ENCODE measurements around the gene CAPN5.

CAPN5 gene

DNA sequence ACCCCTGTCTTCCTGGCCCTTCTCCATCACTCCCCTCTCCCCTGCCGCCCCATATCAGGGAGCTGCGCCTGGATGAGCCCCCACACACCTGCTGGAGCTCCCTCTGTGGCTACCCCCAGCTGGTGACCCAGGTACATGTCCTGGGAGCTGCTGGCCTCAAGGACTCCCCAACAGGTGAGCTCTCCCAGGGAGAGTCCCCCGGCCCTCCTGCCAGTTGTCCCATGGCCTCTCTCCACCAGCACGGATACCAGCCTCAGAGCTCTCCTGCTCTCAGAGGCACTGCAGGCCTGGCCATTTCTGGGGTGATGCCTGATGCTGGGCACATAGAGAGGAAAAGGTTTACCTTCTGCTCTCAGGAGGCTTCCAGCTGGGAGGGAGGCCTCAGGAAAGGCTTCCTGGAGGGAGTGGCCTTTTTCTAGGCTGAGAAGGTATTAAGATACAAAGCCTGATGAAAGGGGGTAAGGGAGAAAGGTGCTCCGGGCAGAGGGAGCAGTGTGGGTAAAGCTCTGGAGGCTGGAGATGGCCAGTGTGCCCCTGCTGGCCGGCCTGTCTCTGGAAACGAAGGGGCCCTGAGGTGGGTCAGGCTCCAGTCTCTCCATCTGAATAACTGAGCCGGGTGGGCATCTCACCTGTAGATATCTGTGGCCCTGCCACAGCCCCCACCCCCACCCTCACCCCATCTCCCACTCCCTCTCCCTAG, 55.3 kb downstream of the CAPN5 start:
- no peak for FAIRE-seq

DNA sequence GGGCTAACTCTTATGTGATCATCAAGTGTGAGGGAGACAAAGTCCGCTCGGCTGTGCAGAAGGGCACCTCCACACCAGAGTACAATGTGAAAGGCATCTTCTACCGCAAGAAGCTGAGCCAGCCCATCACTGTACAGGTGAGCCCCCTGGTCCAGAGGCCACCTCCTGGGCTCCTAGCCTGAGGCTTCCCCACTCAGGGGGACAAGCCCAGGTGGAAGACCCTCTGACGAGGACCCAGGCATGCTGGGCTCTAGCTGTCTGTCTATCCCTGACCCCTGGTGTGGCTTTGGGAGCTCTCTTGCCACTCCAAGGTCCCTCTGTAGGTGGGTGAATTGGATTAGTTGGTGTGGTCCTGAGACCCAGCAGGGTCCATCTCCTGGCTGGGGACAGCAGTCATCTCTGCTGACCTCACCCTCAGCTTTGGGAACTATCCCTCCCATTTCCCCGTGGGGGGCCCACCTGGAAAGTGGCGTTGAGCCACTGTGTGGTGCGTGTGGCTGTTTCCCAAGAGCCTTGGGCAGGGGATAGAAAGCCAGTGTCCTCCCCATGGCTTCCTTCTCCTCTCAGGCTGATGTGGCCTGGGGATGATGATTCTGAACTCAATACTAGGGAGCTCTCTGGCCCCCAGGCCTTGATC, 55.9 kb downstream of the CAPN5 start:
- FAIRE-seq: no peak

DNA sequence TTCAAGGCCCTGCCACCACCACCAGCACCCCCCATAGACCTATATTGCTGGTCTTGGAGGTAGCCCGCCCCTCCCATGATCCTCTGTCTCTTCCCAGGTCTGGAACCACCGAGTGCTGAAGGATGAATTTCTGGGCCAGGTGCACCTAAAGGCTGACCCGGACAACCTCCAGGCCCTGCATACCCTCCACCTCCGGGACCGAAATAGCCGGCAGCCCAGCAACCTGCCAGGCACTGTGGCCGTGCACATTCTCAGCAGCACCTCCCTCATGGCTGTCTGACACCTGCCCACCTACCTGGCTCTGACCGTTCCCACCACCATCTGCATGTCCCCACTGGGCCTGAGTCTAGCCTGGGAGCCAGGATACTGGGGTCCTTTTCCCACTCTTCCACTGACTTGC, 56.8 kb downstream of the CAPN5 start:
- no peak for FAIRE-seq

DNA sequence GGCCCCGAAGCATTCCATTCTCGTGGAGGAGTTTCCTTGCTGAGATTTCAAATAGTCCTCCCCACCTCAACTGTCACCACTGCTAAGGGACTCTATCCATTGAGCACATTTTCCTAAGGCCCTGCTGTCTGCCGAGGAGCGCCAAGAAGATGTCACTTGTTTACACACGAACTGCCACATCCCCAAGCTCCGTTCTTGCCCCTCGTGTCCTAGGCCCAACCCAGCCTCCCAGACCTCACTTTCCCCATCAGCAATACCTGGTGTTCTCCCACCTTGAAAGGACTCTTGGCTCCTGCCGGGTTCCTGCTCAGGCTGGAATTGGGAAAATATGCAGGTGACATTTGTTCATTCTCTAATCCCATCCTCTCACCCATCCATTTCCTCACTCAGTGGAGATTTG, 57.3 kb downstream of the CAPN5 start:
- no peak for FAIRE-seq

DNA sequence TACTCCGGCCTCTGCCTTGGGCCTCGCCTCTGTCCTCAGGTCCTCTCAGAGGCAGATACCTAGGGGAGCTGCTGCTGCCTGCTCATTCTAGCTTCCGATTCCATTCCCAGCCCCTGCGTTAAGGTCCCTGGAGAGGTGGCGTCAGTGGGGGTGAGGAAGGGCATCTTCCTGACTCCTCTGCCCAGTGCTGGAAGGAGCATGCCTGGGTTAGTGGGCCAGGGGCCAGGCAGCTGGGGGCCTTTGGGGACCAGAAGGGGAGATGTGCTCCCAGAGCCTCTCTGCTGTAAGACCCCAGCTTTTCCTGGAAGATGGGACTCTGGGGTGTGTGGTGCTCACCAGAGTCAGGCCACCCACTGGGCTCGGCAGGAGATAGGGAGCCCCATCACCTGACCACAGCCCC, 57.7 kb downstream of the CAPN5 start:
- no peak for FAIRE-seq

DNA sequence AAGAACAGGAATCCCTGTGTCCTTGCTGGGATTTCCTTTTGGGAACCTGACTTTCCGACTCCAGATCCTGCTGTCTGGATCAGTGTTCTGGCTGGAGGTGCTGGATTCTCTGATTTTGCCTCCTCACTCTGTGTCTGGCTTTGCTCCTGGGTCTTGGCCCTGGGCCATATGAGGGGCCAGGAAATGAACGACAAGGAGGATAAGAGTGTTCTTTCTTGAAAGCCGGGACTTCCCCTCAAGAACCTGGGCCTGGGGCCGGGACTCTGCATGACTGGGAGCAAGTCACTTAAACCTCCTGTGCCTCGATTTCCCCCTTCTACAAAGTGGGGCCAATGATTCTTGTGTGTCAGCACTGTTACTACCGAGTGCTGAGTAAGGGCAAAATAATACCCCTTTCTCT, 58.4 kb downstream of the CAPN5 start:
- FAIRE-seq: no peak

DNA sequence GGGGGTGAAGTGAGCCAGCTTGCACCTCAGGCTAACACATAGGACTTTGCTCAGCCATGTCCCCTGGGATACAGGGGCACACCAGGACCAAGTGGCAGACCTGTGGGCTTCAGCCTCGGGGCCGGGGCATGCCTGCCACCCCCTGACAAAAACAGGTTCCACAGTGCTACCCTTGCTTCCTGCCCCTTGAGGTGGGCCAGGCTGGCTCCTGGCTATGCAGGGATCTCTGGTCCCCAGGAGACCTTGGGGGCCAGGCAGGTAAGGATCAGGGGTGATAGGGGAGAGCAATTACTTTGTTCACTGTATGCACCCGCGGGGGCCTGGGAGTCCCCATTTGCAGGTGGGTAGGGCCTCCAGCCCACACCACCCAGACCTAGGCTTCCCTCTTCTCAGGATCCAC, 58.9 kb downstream of the CAPN5 start:
- FAIRE-seq: no peak

DNA sequence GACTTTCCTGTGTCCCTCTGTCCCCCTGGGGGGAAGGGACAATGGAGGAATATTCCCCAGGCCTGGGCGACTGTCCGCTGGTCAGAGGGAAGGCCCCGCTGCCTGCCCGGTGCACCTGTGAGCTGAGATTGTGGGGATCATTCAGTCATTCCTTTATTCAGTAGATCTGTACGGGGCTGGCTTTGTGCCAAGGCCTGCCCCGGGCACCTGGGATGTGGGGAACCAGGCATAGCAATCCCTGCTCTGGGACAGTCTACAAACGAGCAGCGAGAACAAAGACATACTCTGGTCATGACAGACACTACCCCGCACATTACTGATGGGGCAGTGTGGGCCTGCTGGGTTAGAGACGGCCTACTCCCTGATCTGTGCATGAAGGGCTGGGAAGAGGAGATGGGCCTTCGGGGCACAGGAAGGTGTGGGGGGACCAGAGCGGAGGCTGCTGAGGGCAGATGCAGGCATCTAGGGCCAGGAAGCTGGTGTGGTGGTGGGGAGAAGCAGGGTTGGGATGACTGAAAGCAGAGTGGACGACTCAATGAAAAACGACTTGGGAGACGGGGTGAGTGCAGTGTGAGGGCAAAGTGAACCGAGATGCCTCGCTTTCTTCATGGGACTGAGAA, 59.5 kb downstream of the CAPN5 start:
- FAIRE-seq: no peak

DNA sequence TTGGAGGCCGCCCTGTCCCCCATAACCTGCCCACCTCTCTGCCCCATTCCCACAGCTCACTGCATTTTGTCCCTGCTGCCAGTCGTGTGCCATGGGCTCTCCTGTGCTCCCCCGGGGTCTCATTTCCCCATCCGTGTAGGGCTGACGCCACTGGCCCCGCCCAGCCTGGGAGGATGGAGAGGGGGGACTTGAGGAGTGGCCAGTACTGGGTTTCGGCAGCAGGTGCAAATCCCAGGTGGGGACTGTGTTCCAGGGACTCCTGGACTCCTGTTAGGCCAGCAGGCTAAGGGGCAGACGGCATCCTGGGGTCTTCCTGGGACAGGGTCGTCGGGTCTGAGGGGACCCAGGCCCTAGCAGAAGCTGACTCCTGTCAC, 60.1 kb downstream of the CAPN5 start:
- no peak for FAIRE-seq

DNA sequence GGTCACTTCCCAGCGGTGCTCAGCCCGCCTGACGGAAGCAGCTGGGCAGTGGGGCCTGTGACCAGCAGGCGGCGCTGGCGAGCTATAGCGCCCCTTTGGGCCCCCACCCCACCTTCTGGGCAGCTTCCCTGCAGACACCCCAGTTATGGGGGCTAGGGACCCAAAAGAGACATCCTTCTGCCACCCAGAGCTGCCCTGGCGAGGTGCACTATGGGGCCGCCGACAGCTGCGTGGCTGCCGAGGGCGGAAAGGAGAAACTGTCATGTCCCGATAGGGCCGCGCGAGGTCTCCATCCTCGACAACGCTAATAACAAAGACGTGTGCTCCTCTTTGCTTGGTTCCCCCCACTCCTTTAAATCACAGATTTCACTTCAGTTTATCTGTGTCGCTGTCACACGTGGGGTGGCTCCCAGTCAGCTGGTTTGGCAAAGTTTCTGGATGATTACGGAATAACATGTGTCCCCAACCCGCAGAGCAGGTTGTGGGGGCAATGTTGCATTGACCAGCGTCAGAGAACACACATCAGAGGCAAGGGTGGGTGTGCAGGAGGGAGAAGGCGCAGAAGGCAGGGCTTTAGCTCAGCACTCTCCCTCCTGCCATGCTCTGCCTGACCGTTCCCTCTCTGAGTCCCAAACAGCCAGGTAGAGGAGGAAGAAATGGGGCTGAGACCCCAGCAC, 60.6 kb downstream of the CAPN5 start:
- FAIRE-seq: no peak

DNA sequence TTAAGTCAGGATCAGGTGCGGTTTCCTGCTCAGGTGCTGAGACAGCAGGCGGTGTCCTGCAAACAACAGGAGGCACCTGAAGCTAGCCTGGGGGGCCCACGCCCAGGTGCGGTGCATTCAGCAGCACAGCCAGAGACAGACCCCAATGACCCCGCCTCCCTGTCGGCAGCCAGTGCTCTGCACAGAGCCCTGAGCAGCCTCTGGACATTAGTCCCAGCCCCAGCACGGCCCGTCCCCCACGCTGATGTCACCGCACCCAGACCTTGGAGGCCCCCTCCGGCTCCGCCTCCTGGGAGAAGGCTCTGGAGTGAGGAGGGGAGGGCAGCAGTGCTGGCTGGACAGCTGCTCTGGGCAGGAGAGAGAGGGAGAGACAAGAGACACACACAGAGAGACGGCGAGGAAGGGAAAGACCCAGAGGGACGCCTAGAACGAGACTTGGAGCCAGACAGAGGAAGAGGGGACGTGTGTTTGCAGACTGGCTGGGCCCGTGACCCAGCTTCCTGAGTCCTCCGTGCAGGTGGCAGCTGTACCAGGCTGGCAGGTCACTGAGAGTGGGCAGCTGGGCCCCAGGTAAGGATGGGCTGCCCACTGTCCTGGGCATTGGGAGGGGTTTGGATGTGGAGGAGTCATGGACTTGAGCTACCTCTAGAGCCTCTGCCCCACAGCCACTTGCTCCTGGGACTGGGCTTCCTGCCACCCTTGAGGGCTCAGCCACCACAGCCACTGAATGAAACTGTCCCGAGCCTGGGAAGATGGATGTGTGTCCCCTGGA, 61.3 kb downstream of the CAPN5 start, which contains the start of gene MYO7A:
Gene MYO7A (plus strand): TSS at position 327 of the 772 bp plus-strand sequence. CDS start 2,389 bp downstream, outside the sequence.
- FAIRE-seq: no peak

DNA sequence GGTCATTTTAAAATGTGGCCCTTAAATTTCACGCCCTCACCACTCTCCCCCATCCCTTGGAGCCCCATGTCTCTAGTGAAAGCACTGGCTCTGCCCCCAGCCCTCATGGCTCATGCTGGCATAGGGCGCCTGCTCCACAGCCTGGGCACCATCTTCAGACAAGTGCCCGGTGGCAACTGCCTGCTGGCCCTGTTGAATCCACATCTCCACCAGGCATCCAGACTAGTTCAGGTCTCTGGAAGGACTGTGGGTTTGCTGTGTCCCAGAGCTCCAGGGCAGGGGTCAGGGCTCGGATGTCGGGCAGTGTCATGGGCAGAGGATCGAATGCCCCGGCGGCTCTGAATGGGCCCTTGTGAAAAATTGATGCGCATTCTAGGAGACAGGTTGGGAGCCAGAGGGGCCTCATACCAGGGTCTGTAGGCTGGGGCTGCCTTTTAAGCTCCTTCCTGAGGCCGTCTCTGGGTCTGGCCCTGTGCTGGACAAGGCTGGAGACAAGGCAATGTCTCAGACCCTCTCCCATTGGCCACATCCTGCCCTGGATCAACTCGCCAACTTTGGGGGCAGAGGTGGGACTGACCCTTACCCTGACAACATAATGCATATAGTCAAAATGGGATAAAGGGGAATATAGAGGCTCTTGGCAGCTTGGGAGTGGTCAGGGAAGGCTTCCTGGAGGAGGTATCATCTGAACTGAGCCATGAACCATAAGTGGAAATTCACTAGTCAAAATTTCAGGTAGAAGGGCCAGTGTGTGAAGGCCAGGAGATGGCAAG, 62.5 kb downstream of the CAPN5 start:
- no peak for FAIRE-seq

DNA sequence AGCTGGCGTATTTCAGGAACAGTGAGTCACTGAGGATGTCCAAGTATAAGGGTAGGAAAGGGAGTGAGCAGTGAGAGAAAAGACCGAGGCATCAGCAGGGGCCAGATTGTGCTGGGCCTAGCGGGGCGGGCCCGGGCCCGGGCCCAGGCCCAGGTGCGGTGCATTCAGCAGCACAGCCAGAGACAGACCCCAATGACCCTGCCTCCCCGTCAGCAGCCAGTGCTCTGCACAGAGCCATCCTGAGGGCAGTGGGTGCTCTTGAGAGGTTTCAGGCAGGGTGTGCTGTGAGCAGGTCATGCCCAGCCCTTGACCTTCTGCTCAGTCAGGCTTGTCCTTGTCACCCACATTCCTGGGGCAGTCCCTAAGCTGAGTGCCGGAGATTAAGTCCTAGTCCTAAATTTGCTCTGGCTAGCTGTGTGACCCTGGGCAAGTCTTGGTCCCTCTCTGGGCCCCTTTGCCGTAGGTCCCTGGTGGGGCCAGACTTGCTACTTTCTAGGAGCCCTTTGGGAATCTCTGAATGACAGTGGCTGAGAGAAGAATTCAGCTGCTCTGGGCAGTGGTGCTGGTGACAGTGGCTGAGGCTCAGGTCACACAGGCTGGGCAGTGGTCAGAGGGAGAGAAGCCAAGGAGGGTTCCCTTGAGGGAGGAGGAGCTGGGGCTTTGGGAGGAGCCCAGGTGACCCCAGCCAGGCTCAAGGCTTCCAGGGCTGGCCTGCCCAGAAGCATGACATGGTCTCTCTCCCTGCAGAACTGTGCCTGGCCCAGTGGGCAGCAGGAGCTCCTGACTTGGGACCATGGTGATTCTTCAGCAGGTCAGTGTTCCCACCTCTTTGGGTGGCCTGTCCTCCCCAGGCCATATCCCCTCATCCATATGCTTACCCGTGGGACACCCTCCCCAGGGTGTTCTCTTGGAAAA, 63.3 kb downstream of the CAPN5 start:
- FAIRE-seq: no peak

DNA sequence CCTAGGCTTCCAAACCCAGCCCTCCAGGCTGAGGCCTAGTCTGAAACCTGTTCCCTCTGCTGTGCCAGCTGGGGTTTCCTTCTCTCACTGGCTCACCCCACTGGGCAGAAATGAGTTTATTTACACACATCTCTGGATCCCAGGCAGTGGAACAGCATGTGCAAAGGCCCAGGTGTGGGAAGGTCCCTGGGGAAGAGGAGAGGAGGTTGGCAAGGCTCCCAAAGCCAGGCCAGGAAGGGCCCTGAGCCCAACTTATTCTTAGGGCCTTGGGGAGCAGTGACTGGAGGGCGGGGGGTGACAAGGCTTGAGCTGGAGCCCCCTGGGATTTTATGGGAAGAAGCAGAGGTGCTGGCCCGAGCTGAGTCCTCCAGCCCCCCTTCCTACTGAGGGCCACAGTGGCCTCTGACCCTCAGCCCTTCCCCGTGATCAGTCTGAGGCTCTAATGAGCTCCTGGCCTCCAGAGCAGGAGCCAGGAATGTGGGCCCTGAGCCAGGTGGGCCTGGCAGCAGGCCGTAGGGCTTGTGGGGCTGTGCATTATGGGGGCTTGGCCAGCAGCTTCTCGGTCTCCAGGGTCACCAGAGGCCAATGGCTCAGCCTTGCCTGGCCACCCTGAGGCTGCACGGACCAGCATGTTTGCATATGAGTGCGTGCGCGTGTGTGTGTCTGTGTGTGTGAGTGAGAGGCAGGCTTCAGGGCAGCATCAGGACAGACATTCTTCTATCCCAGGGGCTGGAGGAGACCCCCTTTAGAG, 64.2 kb downstream of the CAPN5 start:
- no peak for FAIRE-seq

DNA sequence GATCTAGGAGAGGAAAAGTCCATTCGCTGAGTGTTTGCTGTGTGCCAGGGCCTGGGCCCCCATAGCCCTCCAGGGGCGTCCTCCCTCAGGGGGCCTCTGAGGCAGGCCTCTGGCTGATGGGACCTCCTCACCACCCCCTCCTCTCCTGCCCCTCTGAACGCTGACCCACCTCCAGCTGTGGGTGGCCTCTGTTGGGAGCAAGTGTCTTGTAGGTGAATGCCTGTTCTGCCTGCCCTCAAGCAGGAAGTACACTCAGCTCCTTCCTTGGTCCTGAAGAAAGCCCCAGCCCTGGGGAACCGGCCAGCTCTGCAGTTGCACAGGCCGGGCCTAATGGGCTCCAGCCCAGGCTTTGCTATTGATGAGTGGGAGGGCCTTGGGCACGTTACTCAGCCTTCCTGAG, 64.8 kb downstream of the CAPN5 start:
- FAIRE-seq: no peak

DNA sequence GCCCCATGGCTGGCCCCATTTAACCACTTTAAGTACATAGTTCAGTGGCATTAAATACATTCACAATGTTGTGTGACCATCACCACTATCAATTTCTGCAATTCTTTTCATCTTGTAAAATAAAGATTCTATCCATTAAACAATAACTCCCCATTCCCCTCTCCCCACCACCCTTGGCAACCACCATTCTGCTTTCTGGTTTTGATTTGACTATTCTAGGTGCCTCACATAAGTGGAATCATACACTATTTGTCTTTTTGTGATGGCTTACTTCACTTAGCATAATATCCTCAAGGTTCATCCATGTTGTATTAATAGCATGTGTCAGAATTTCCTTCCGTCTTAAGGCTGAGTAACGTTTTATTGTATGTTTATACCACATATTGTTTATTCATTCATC, 68.3 kb downstream of the CAPN5 start:
- FAIRE-seq: no peak

DNA sequence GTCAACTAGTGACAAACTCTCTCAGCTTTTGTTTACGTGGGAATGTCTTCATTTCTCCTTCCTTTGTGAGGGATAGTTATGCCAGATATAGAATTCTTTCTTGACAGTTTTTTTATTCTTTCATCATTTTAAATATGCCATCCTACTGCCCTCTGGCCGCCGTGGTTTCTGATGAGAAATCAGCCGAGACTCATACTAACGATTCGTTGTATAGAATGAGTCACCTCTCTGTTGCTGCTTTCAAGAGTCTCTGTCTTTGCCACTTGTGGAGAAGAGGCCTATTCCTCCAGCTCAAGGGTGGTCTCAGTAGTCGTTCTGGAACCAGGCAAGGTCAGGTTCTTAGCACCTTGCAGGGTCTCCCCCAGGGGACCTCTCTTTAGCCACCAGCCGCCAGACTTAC, 69.3 kb downstream of the CAPN5 start:
- no peak for FAIRE-seq

DNA sequence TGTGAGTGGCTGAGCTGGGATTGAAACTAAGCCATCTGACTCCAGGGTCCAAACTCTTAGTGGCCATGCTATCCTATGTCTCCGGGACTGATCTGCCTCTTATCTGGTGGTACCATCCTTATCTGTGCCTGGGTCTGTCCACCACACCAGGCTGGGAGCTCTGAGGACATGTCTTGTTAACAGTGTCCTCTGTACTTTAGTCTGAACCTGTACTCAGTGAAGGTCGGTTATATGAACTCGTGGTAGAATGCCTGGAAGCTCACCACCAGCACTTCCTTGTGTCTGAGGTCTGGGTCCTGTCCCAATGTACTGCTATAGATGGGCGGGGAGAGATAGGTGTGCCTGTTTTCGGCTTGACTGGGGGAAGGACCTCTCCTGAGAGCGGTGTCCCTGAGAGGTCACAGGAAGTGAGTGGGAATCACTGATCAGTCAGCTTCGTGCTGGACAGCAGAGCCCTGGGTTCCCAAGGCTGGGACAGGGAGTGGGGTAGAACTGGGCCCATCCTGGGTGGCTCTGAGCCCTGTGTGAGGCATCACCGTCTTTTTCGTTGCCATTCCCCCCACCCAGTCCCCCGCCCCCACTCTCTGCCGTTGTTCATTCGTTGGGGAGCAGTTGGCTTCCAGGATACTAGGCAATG, 70.1 kb downstream of the CAPN5 start:
- FAIRE-seq: no peak

DNA sequence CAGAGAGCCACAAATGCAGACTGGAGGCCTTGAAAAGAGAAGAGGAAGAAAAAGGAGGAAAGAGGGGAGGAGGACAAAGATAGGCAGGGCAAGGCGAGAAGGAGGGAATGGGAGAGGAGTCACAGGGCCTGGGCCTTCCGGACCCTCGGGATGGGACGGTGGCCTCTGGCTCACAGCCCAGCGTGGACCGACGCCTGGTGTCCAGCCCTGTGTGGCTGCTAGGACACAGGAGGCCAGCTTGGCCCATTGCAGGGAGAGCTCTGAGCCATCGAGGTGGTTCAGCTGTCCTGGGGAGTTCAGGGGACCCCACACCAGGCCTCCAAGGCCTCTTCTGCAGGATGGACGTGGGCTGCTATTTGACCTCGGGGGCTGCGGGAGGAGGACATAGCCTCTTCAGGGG, 70.7 kb downstream of the CAPN5 start:
- no peak for FAIRE-seq

DNA sequence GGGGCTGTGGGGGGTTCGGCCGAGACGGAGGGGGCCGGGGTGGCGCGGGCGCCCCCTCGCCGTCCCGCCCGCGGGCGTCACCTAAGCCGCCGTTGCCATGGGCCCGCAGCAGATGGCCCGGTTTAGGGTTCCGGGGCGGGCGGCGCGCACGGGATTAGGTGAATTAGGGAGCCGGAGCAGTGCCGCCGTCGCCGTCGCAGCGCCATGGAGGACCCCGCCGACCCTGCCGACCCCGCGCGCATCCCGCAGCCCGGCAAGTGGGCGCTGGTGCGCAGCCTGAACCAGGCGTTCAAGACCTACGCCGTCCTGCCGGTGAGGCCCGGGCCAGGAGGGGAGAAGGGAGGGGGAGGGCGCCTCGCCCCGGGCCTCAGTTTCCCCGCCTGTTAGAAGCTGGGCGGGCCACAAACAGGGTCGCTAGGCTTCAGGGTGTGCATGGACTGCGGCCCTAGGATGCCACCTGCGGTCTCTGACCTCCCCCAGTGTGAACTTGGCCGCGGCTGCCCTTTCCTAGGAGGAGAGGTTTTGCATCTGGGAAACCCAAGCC, 71.4 kb downstream of the CAPN5 start:
- FAIRE-seq: no peak
